ENCODE results near the gene LRRC2.

DNA sequence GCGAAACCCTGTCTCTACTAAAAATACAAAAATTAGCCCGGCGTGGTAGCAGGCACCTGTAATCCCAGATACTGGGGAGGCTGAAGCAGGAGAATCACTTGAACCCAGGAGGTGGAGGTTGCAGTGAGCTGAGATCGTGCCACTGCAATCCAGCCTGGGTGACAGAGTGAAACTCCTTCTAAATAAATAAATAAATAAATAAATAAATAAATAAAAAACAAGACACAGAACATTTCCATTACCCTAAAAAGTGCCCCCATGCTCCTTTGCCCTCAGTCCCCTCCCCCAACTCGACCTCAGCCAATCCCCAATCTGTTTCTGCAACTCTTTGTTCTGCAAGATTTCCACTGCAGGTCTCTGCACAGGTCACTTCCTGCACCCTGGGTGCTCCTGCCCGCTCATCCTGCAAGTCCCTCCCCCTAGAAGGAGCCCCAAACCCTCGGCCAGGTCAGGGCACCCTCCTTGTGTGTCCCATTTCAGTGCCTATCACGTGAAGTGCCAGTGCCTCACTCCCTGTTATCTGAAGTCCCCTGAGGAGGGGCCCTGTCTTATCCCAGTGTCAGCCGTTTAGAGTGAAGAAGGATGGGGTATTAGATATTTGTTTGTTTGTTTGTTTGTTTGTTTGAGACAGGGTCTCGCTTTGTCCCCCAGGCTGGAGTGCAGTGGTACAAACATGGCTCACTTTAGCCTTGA, 47.4 kb upstream of the LRRC2 start:
- TF ChIP-seq, protein P1, sequence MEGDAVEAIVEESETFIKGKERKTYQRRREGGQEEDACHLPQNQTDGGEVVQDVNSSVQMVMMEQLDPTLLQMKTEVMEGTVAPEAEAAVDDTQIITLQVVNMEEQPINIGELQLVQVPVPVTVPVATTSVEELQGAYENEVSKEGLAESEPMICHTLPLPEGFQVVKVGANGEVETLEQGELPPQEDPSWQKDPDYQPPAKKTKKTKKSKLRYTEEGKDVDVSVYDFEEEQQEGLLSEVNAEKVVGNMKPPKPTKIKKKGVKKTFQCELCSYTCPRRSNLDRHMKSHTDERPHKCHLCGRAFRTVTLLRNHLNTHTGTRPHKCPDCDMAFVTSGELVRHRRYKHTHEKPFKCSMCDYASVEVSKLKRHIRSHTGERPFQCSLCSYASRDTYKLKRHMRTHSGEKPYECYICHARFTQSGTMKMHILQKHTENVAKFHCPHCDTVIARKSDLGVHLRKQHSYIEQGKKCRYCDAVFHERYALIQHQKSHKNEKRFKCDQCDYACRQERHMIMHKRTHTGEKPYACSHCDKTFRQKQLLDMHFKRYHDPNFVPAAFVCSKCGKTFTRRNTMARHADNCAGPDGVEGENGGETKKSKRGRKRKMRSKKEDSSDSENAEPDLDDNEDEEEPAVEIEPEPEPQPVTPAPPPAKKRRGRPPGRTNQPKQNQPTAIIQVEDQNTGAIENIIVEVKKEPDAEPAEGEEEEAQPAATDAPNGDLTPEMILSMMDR (IDR thresholded peaks at IDR 0.05): no peak
- TF ChIP-seq POLR2A (IDR thresholded peaks at IDR 0.05) (no peak), POLR2AphosphoS5 (IDR thresholded peaks at IDR 0.05; ENCODE audit: insufficient read depth in 1 of 2, low read depth in 1 of 2) (no peak)
